Liver (tissue), 9 donors: ENCODE measurements around the gene HEMGN. TPM values are rescaled to one million over a fixed set of nuclear protein-coding genes. Genes with fewer than 3 reads are reported as not detected.
A peak's percentile ranks its signal among the peaks of the same experiment; 100 is the strongest.

Experiments used
- DNase-seq: peaks from one replicate; pipeline ENCODE4 v3.0.0-alpha.2; 2017; ENCODE audit warnings: low spot score
- H3K27ac ChIP-seq, 2 donors: one replicate each; pipeline ENCODE4 v1.7.0; 2013; ENCODE audit warnings: inconsistent platforms in 2 of 2, low read length in 2 of 2, control low read depth in 1 of 2, low read depth in 1 of 2, mild to moderate bottlenecking in 1 of 2
- H3K27me3 ChIP-seq, 4 donors: one replicate each; pipeline versions ENCODE4 v1.6.1 to v1.7.0; 2013; ENCODE audit warnings: low read length in 3 of 4, inconsistent platforms in 1 of 4, mild to moderate bottlenecking in 1 of 4, moderate library complexity in 1 of 4; ENCODE audit not compliant: control insufficient read depth in 4 of 4, insufficient read depth in 4 of 4
- H3K36me3 ChIP-seq, 4 donors: one replicate each; pipeline versions ENCODE4 v1.6.1 to v1.7.0; 2013; ENCODE audit warnings: low read length in 3 of 4, mild to moderate bottlenecking in 3 of 4, low read depth in 1 of 4, moderate library complexity in 1 of 4; ENCODE audit not compliant: control insufficient read depth in 4 of 4, insufficient read depth in 3 of 4
- H3K4me1 ChIP-seq, 4 donors: one replicate each; pipeline versions ENCODE4 v1.6.1 to v1.7.0; 2013; ENCODE audit warnings: low read length in 3 of 4, mild to moderate bottlenecking in 3 of 4, moderate library complexity in 1 of 4; ENCODE audit not compliant: control insufficient read depth in 4 of 4, insufficient read depth in 4 of 4
- H3K4me3 ChIP-seq, 3 donors: one replicate each; pipeline versions ENCODE4 v1.6.1 to v1.7.0; 2013; ENCODE audit warnings: low read length in 3 of 3, control low read depth in 1 of 3, low read depth in 1 of 3, mild to moderate bottlenecking in 1 of 3
- H3K9ac ChIP-seq, 2 donors: one replicate each; pipeline ENCODE4 v1.7.0; 2013; ENCODE audit warnings: low read length in 2 of 2, mild to moderate bottlenecking in 2 of 2, moderate library complexity in 2 of 2, control low read depth in 1 of 2, low read depth in 1 of 2
- H3K9me3 ChIP-seq, 4 donors: one replicate each; pipeline versions ENCODE4 v1.6.1 to v1.7.0; 2013; ENCODE audit warnings: low read length in 3 of 4; ENCODE audit not compliant: control insufficient read depth in 4 of 4
- EGR1 ChIP-seq, 2 donors: IDR thresholded peaks; 2 replicates each; pipeline ENCODE4 v1.6.1; 2016 to 2018; ENCODE audit warnings: antibody characterized with exemption in 2 of 2, low read depth in 2 of 2
- FOXA1 ChIP-seq: IDR thresholded peaks from 2 replicates; pipeline ENCODE4 v1.6.1; 2016; ENCODE audit warnings: antibody characterized with exemption
- FOXA2 ChIP-seq: IDR thresholded peaks from 2 replicates; pipeline ENCODE4 v1.6.1; 2016; ENCODE audit warnings: antibody characterized with exemption
- GABPA ChIP-seq, 2 donors: IDR thresholded peaks in 1 of 2; conservative IDR thresholded peaks in 1 of 2; 2 replicates each; pipeline ENCODE4 v1.6.1; 2016; ENCODE audit warnings: antibody characterized with exemption in 2 of 2, mild to moderate bottlenecking in 1 of 2, moderate library complexity in 1 of 2
- HNF4A ChIP-seq, 2 donors: conservative IDR thresholded peaks; 2 replicates each; pipeline ENCODE4 v1.6.1; 2016; ENCODE audit warnings: antibody characterized with exemption in 2 of 2, mild to moderate bottlenecking in 2 of 2
- HNF4G ChIP-seq: IDR thresholded peaks from 2 replicates; pipeline ENCODE4 v1.6.1; 2016; ENCODE audit warnings: antibody characterized with exemption
- JUND ChIP-seq, 2 donors: IDR thresholded peaks; 2 replicates each; pipeline ENCODE4 v1.6.1; 2016; ENCODE audit warnings: antibody characterized with exemption in 2 of 2
- NR2F2 ChIP-seq: IDR thresholded peaks from 2 replicates; pipeline ENCODE4 v1.6.1; 2016; ENCODE audit warnings: antibody characterized with exemption
- RAD21 ChIP-seq, 2 donors: IDR thresholded peaks; 2 replicates each; pipeline ENCODE4 v1.6.1; 2016; ENCODE audit warnings: antibody characterized with exemption in 2 of 2, mild to moderate bottlenecking in 2 of 2
- RXRA ChIP-seq, 2 donors: IDR thresholded peaks; 2 replicates each; pipeline ENCODE4 v1.6.1; 2017 to 2018; ENCODE audit warnings: antibody characterized with exemption in 2 of 2, mild to moderate bottlenecking in 1 of 2
- SP1 ChIP-seq: IDR thresholded peaks from 2 replicates; pipeline ENCODE4 v1.6.1; 2018; ENCODE audit warnings: antibody characterized with exemption, mild to moderate bottlenecking
- TAF1 ChIP-seq: conservative IDR thresholded peaks from 2 replicates; pipeline ENCODE4 v1.6.1; 2016; ENCODE audit warnings: antibody characterized with exemption, mild to moderate bottlenecking
- YY1 ChIP-seq: IDR thresholded peaks from 2 replicates; pipeline ENCODE4 v1.6.1; 2016; ENCODE audit warnings: antibody characterized with exemption, mild to moderate bottlenecking
- WGBS: extraction: QIAGEN DNeasy Blood & Tissue Kit; methylation state at CpG from one replicate; pipeline ENCODE4 v1.1.7; 2013; 5-methylcytosine and 5-hydroxymethylcytosine counted together
- polyA plus RNA-seq, 2 donors: library from polyadenylated mRNA; stranded (reverse) in 1 of 2; unstranded in 1 of 2; fragments of 200-250 nt in 1 of 2; fragments of >200 nt in 1 of 2; fragmentation: Nextera tagmentation in 1 of 2; extraction: Ambion mirVana in 1 of 2; gene quantifications; one replicate each; pipeline versions ENCODE4 v1.2.1 to v1.2.3, GENCODE V29; 2013 to 2015
- total RNA-seq, 2 donors: library from RNA; depleted of rRNA; stranded (reverse); fragments of >200 nt; gene quantifications; one replicate each; pipeline ENCODE4 v1.2.3, GENCODE V29; 2014
- TF ChIP-seq, protein P1 (sequence below): IDR thresholded peaks from 2 replicates; pipeline ENCODE4 v1.6.1; 2016; ENCODE audit warnings: antibody characterized with exemption
- TF ChIP-seq, protein P2 (sequence below): IDR thresholded peaks from 2 replicates; pipeline ENCODE4 v1.6.1; 2016; ENCODE audit warnings: antibody characterized with exemption
- TF ChIP-seq, protein P3 (sequence below): IDR thresholded peaks from 2 replicates; pipeline ENCODE4 v1.6.1; 2016; ENCODE audit warnings: antibody characterized with exemption, mild to moderate bottlenecking
- TF ChIP-seq, protein P4 (sequence below): IDR thresholded peaks from 2 replicates; pipeline ENCODE4 v1.6.1; 2016; ENCODE audit warnings: antibody characterized with exemption
- TF ChIP-seq, protein P5 (sequence below): fragments of 150-350 bp; IDR thresholded peaks from 2 replicates; pipeline ENCODE4 v1.5.1; 2017; ENCODE audit warnings: improper control_type of control experiment, low read depth, low read length; ENCODE audit not compliant: missing input control
- donor health status: healthy.
- donor health status: healthy.
- donor health status: healthy.
- donor health status: healthy.
- donor health status: healthy.

Gene HEMGN
- total and polyA plus RNA-seq, 4 donors, result 0.06 to 218 (median 0.08) TPM; not detected in 1

DNA sequence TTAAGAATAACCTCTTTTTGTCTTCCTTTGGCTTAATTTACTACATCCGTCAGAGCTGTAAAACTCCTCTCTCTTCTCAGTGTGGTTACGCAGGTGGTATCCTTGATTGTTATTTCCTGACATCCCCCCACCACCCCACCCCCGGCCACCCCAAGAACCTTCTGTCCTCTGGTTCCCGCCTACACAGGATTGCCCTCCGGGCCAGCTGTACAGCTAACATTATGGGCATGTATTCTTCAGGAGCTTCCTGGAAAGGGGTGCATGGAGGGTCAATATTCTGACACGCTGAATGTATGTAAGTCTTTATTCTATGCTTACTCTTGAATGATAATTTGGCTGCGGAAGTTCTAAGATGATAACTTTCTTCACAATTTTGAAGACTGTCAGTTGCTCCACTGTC is 32.2 kb upstream of the HEMGN start:
- no peak overlapping the region for H3K9ac ChIP-seq
- no peaks in the 10 kb centered on the region for H3K4me1 ChIP-seq
- peak; percentile 8 for DNase-seq
- TF ChIP-seq HNF4A (conservative IDR thresholded peaks at IDR 0.05), result no peak
- no peak for TF ChIP-seq GABPA (IDR thresholded peaks at IDR 0.05 in 1 of 2, conservative IDR thresholded peaks at IDR 0.05 in 1 of 2)
- no peak for TF ChIP-seq YY1
- TF ChIP-seq EGR1 (IDR thresholded peaks at IDR 0.05; ENCODE audit: low read depth in 2 of 2), result no peak
- TF ChIP-seq JUND (IDR thresholded peaks at IDR 0.05), result no peak
- no peaks in the 10 kb centered on the region for H3K27me3 ChIP-seq
- WGBS, result 78% methylated on average over 7 of the region's 7 CpGs
- no peaks in the 10 kb centered on the region for H3K36me3 ChIP-seq
- H3K27ac ChIP-seq, result no peak overlapping the region
- no peaks in the 10 kb centered on the region for H3K9me3 ChIP-seq
- no peak overlapping the region for H3K4me3 ChIP-seq

DNA sequence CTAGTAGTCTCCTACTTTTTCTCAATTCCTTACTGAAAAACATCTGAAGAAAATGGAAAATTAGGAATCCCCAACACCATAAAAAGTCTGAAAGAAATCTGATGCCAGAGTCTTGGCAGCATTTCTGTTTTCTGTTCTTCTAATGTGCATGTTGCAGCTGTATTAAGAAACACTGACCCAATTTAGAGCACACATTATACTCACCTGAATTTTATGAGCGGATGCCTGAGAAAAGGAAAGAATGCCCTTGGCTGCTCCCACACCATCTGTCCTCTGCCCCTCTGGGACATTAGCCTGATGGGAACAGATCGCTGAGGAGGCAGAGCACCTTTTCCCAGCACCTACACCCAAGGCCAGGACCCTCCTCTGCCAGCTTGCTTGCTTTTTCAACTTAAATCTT is 31.0 kb upstream of the HEMGN start:
- no peaks in the 10 kb centered on the region for H3K4me1 ChIP-seq
- no peaks in the 10 kb centered on the region for H3K27me3 ChIP-seq
- DNase-seq, result peak; percentile 31
- WGBS, result 88% methylated on average over 2 of the region's 2 CpGs
- H3K27ac ChIP-seq, result no peak overlapping the region
- H3K4me3 ChIP-seq, result no peak overlapping the region
- no peak overlapping the region for H3K9ac ChIP-seq
- no peaks in the 10 kb centered on the region for H3K36me3 ChIP-seq
- H3K9me3 ChIP-seq, result no peaks in the 10 kb centered on the region
- TF ChIP-seq, protein P1, sequence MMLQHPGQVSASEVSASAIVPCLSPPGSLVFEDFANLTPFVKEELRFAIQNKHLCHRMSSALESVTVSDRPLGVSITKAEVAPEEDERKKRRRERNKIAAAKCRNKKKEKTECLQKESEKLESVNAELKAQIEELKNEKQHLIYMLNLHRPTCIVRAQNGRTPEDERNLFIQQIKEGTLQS, result no peak
- TF ChIP-seq YY1 (no peak), SP1 (no peak), EGR1 (IDR thresholded peaks at IDR 0.05; ENCODE audit: low read depth in 2 of 2) (no peak), FOXA2 (no peak), NR2F2 (no peak), HNF4A (conservative IDR thresholded peaks at IDR 0.05) (no peak)

DNA sequence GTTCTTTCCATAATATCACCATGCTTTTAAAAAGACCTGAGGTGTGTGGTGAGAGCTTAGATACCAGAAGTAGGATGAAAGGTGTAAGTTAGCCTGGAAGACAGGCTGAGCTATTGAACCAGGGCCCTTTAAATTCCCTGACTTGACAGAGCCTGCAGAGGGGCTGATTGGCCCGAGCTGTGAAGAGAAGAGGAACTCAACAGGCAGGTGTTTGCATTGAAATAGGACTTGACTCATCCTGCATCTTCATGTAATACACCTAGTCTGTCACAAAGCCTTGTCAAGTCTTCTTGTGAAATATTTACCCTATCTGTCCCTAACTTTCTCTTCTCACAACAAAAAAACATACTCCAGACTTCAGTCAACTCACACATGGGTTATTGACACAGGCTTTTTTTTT is 28.5 kb upstream of the HEMGN start:
- Histone ChIP-seq H3K9ac (no peak overlapping the region), H3K36me3 (no peaks in the 10 kb centered on the region), H3K4me3 (no peak overlapping the region), H3K9me3 (no peaks in the 10 kb centered on the region), H3K4me1 (no peaks in the 10 kb centered on the region), H3K27ac (no peak overlapping the region), H3K27me3 (no peaks in the 10 kb centered on the region)
- 35% methylated on average over 1 of the region's 1 CpG for WGBS
- peak; percentile 23 for DNase-seq
- no peak for TF ChIP-seq RXRA (IDR thresholded peaks at IDR 0.05)
- no peak for TF ChIP-seq JUND (IDR thresholded peaks at IDR 0.05)
- TF ChIP-seq HNF4A (conservative IDR thresholded peaks at IDR 0.05), result no peak
- TF ChIP-seq SP1, result no peak
- no peak for TF ChIP-seq HNF4G
- TF ChIP-seq, protein P1, result no peak
- no peak for TF ChIP-seq GABPA (IDR thresholded peaks at IDR 0.05 in 1 of 2, conservative IDR thresholded peaks at IDR 0.05 in 1 of 2)
- TF ChIP-seq TAF1, result no peak
- TF ChIP-seq FOXA1, result no peak
- TF ChIP-seq FOXA2, result no peak
- no peak for TF ChIP-seq YY1
- TF ChIP-seq NR2F2, result no peak
- TF ChIP-seq RAD21 (IDR thresholded peaks at IDR 0.05), result no peak
- TF ChIP-seq EGR1 (IDR thresholded peaks at IDR 0.05; ENCODE audit: low read depth in 2 of 2), result no peak
- TF ChIP-seq, protein P2, sequence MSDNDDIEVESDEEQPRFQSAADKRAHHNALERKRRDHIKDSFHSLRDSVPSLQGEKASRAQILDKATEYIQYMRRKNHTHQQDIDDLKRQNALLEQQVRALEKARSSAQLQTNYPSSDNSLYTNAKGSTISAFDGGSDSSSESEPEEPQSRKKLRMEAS, result no peak
- TF ChIP-seq, protein P3, sequence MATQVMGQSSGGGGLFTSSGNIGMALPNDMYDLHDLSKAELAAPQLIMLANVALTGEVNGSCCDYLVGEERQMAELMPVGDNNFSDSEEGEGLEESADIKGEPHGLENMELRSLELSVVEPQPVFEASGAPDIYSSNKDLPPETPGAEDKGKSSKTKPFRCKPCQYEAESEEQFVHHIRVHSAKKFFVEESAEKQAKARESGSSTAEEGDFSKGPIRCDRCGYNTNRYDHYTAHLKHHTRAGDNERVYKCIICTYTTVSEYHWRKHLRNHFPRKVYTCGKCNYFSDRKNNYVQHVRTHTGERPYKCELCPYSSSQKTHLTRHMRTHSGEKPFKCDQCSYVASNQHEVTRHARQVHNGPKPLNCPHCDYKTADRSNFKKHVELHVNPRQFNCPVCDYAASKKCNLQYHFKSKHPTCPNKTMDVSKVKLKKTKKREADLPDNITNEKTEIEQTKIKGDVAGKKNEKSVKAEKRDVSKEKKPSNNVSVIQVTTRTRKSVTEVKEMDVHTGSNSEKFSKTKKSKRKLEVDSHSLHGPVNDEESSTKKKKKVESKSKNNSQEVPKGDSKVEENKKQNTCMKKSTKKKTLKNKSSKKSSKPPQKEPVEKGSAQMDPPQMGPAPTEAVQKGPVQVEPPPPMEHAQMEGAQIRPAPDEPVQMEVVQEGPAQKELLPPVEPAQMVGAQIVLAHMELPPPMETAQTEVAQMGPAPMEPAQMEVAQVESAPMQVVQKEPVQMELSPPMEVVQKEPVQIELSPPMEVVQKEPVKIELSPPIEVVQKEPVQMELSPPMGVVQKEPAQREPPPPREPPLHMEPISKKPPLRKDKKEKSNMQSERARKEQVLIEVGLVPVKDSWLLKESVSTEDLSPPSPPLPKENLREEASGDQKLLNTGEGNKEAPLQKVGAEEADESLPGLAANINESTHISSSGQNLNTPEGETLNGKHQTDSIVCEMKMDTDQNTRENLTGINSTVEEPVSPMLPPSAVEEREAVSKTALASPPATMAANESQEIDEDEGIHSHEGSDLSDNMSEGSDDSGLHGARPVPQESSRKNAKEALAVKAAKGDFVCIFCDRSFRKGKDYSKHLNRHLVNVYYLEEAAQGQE, result no peak
- TF ChIP-seq, protein P4, sequence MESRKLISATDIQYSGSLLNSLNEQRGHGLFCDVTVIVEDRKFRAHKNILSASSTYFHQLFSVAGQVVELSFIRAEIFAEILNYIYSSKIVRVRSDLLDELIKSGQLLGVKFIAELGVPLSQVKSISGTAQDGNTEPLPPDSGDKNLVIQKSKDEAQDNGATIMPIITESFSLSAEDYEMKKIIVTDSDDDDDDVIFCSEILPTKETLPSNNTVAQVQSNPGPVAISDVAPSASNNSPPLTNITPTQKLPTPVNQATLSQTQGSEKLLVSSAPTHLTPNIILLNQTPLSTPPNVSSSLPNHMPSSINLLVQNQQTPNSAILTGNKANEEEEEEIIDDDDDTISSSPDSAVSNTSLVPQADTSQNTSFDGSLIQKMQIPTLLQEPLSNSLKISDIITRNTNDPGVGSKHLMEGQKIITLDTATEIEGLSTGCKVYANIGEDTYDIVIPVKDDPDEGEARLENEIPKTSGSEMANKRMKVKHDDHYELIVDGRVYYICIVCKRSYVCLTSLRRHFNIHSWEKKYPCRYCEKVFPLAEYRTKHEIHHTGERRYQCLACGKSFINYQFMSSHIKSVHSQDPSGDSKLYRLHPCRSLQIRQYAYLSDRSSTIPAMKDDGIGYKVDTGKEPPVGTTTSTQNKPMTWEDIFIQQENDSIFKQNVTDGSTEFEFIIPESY, result no peak
- TF ChIP-seq, protein P5, sequence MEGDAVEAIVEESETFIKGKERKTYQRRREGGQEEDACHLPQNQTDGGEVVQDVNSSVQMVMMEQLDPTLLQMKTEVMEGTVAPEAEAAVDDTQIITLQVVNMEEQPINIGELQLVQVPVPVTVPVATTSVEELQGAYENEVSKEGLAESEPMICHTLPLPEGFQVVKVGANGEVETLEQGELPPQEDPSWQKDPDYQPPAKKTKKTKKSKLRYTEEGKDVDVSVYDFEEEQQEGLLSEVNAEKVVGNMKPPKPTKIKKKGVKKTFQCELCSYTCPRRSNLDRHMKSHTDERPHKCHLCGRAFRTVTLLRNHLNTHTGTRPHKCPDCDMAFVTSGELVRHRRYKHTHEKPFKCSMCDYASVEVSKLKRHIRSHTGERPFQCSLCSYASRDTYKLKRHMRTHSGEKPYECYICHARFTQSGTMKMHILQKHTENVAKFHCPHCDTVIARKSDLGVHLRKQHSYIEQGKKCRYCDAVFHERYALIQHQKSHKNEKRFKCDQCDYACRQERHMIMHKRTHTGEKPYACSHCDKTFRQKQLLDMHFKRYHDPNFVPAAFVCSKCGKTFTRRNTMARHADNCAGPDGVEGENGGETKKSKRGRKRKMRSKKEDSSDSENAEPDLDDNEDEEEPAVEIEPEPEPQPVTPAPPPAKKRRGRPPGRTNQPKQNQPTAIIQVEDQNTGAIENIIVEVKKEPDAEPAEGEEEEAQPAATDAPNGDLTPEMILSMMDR, result no peak
